ENCODE measurements around the gene CDC42BPA. TPM values are rescaled to one million over a fixed set of nuclear protein-coding genes. Genes with fewer than 3 reads are reported as not detected.

Gene CDC42BPA
- polyA plus RNA-seq, 1 donor (not counting 4 experiments of a cell fraction or from before 2014, with no cell fraction given), result 9.2 TPM

DNA sequence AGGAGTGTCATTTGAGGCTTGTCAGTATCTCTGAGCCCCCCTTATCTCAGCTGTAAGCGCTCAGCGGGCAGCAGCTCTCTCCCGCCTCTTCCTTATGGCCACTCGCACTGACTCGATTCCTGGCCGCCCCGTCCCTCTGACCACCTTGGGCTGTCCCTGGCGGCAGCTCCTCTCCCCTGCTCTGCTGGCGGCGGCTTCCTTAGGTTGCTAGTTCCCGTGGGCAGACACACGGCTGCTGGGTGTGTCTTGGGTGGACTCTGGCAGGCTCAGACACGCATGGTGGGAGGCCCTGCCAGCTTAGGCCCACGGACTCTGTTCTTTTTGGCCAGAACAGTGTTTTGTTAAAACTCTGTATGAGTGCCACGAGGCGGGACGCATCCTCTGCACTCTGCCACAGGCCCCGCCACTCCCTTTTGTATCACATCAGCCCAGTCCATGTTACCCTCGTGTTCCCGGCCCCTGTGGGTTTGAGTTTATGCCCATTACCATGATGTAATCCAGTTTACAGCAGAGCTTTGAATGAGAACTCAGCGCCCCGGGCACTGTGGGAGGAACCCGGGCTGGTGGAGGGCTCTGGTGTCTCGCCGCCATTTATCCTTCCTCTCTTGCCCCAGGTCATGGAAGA, 332.3 kb downstream of the CDC42BPA start:
- peaks cover 0 to 4% of the 10 kb centered on the region in 2 experiments for H3K36me3 ChIP-seq (ENCODE audit: control insufficient read depth in 2 of 2, extremely low read depth in 1 of 2, insufficient read depth in 2 of 2, low read length in 2 of 2)
- FAIRE-seq, result no peak
- dilution Hi-C loops (cut with MboI; ENCODE audit: extremely low pct_ligation_motif_present, low sequenced_read_pairs), result no loop called here

DNA sequence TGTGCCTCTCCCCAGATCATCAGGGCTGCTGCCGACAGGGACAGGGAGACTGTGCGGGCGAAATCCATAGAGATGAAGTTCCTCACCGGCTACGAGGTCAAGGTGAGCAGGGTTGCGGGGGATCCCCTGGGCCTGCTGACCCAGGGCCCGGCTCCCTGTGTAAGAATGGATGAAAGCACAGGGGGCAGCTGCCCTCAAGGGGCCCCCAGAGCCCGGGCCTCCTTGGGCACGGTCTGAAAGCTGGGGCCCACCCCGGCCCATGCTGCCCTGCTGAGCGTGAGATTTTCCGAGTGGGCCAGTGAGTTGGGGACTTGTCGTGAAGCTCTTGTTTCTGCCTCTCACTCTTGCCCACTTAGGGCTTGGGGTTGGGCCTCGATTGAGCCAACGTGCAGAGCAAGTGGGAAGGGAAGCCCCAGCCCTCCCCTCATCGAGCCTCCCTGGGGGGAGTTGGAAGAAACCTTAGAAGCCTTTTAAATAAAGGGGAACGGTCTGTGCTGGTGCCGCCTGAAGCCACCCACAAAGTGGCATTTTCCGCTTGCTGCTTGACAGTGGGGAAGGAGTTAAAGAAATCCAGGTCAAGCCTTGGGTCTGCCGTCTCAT, 333.0 kb downstream of the CDC42BPA start:
- H3K9me3 ChIP-seq (ENCODE audit: control insufficient read depth, low read depth, low read length), result no peaks in the 10 kb centered on the region
- H3K79me2 ChIP-seq (ENCODE audit: control insufficient read depth, insufficient read depth, low read length), result no peaks in the 10 kb centered on the region
- dilution Hi-C loops (cut with MboI; ENCODE audit: extremely low pct_ligation_motif_present, low sequenced_read_pairs), result no loop called here
- H3K27me3 ChIP-seq (ENCODE audit: control insufficient read depth, extremely low read depth, insufficient read depth, low read length), result no peaks in the 10 kb centered on the region
- no peak overlapping the region for H2AFZ ChIP-seq (ENCODE audit: control insufficient read depth, low read length)
- no peak overlapping the region for H3K9ac ChIP-seq (ENCODE audit: control insufficient read depth, extremely low read depth, insufficient read depth, low read length)
- no peak overlapping the region for H3K4me3 ChIP-seq (ENCODE audit: control insufficient read depth in 2 of 3, extremely low read depth in 1 of 3, insufficient read depth in 2 of 3, low read depth in 1 of 3, low read length in 3 of 3)
- FAIRE-seq (no peak), DNase-seq (ENCODE audit: low read depth, low spot score) (no peak)
- H3K27ac ChIP-seq (ENCODE audit: control insufficient read depth, insufficient read depth, low read length), result no peak overlapping the region
- no peaks in the 10 kb centered on the region for H3K4me1 ChIP-seq (ENCODE audit: control insufficient read depth, extremely low read depth, insufficient read depth, low read length)
- no peak for TF ChIP-seq EZH2 (IDR thresholded peaks at IDR 0.05; ENCODE audit: low read length)
- TF ChIP-seq, protein P1, sequence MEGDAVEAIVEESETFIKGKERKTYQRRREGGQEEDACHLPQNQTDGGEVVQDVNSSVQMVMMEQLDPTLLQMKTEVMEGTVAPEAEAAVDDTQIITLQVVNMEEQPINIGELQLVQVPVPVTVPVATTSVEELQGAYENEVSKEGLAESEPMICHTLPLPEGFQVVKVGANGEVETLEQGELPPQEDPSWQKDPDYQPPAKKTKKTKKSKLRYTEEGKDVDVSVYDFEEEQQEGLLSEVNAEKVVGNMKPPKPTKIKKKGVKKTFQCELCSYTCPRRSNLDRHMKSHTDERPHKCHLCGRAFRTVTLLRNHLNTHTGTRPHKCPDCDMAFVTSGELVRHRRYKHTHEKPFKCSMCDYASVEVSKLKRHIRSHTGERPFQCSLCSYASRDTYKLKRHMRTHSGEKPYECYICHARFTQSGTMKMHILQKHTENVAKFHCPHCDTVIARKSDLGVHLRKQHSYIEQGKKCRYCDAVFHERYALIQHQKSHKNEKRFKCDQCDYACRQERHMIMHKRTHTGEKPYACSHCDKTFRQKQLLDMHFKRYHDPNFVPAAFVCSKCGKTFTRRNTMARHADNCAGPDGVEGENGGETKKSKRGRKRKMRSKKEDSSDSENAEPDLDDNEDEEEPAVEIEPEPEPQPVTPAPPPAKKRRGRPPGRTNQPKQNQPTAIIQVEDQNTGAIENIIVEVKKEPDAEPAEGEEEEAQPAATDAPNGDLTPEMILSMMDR (optimal IDR thresholded peaks at IDR 0.05 in 1 of 3, IDR thresholded peaks at IDR 0.05 in 1 of 3, conservative IDR thresholded peaks at IDR 0.05 in 1 of 3; ENCODE audit: extremely low read depth in 1 of 3, insufficient read depth in 2 of 3, low read length in 3 of 3), result no peak
- peaks cover 0 to 3% of the 10 kb centered on the region in 2 experiments for H3K36me3 ChIP-seq (ENCODE audit: control insufficient read depth in 2 of 2, extremely low read depth in 1 of 2, insufficient read depth in 2 of 2, low read length in 2 of 2)
- no peak overlapping the region for H3K4me2 ChIP-seq (ENCODE audit: control insufficient read depth, extremely low read depth, insufficient read depth, low read depth, low read length)
- no peaks in the 10 kb centered on the region for H4K20me1 ChIP-seq (ENCODE audit: control insufficient read depth, extremely low read depth, insufficient read depth, low read length)
- H3K9me1 ChIP-seq (ENCODE audit: control insufficient read depth, extremely low read depth, insufficient read depth, low read length), result no peaks in the 10 kb centered on the region

More for the DNA sequence above, 332.3 kb downstream of the CDC42BPA start:
- Histone ChIP-seq H3K79me2 (ENCODE audit: control insufficient read depth, insufficient read depth, low read length) (no peaks in the 10 kb centered on the region), H3K4me2 (ENCODE audit: control insufficient read depth, extremely low read depth, insufficient read depth, low read depth, low read length) (no peak overlapping the region), H2AFZ (ENCODE audit: control insufficient read depth, low read length) (no peak overlapping the region), H3K27ac (ENCODE audit: control insufficient read depth, insufficient read depth, low read length) (no peak overlapping the region), H3K9me3 (ENCODE audit: control insufficient read depth, low read depth, low read length) (no peaks in the 10 kb centered on the region), H3K27me3 (ENCODE audit: control insufficient read depth, extremely low read depth, insufficient read depth, low read length) (no peaks in the 10 kb centered on the region), H3K4me3 (ENCODE audit: control insufficient read depth in 2 of 3, extremely low read depth in 1 of 3, insufficient read depth in 2 of 3, low read depth in 1 of 3, low read length in 3 of 3) (no peak overlapping the region), H3K9ac (ENCODE audit: control insufficient read depth, extremely low read depth, insufficient read depth, low read length) (no peak overlapping the region), H3K9me1 (ENCODE audit: control insufficient read depth, extremely low read depth, insufficient read depth, low read length) (no peaks in the 10 kb centered on the region), H4K20me1 (ENCODE audit: control insufficient read depth, extremely low read depth, insufficient read depth, low read length) (no peaks in the 10 kb centered on the region), H3K4me1 (ENCODE audit: control insufficient read depth, extremely low read depth, insufficient read depth, low read length) (no peaks in the 10 kb centered on the region)
- DNase-seq (ENCODE audit: low read depth, low spot score), result no peak
- TF ChIP-seq, protein P1 (optimal IDR thresholded peaks at IDR 0.05 in 1 of 3, IDR thresholded peaks at IDR 0.05 in 1 of 3, conservative IDR thresholded peaks at IDR 0.05 in 1 of 3; ENCODE audit: extremely low read depth in 1 of 3, insufficient read depth in 2 of 3, low read length in 3 of 3), result no peak
- TF ChIP-seq EZH2 (IDR thresholded peaks at IDR 0.05; ENCODE audit: low read length), result no peak
